Kidney (tissue), 14 donors: ENCODE measurements around the gene PLD1. TPM values are rescaled to one million over a fixed set of nuclear protein-coding genes. Genes with fewer than 3 reads are reported as not detected.

Experiments
- DNase-seq, 5 donors: peaks; one replicate each; pipeline ENCODE4 v3.0.0-alpha.2; 2013 to 2020
- FAIRE-seq: peaks from 2 replicates; lab custom pipeline; 2012; peaks lifted over from hg19 to GRCh38; lab: Jason Lieb, UNC
- H3K27ac ChIP-seq, 2 donors: one replicate each; pipeline ENCODE4 v1.7.0; 2013; ENCODE audit warnings: low read depth in 2 of 2, low read length in 2 of 2, inconsistent platforms in 1 of 2
- H3K27me3 ChIP-seq: one replicate; pipeline ENCODE4 v1.7.1; 2013; ENCODE audit warnings: low read length, inconsistent platforms; ENCODE audit not compliant: control insufficient read depth, insufficient read depth
- H3K36me3 ChIP-seq, 3 donors: one replicate each; pipeline versions ENCODE4 v1.7.0 to v1.7.1; 2013; ENCODE audit warnings: low read length in 3 of 3, control low read depth in 1 of 3, inconsistent platforms in 1 of 3; ENCODE audit not compliant: insufficient read depth in 3 of 3, control insufficient read depth in 2 of 3
- H3K4me1 ChIP-seq, 3 donors: one replicate each; pipeline versions ENCODE4 v1.7.0 to v1.7.1; 2013; ENCODE audit warnings: low read length in 3 of 3, inconsistent platforms in 1 of 3, low read depth in 1 of 3; ENCODE audit not compliant: control insufficient read depth in 2 of 3, insufficient read depth in 2 of 3
- H3K4me3 ChIP-seq, 3 donors: one replicate each; pipeline versions ENCODE4 v1.7.0 to v1.8.1; 2013; ENCODE audit warnings: low read length in 3 of 3, control low read depth in 1 of 3, inconsistent platforms in 1 of 3
- H3K9ac ChIP-seq, 3 donors: one replicate each; pipeline versions ENCODE4 v1.7.0 to v1.7.1; 2013; ENCODE audit warnings: low read length in 3 of 3, control low read depth in 1 of 3, inconsistent platforms in 1 of 3
- H3K9me3 ChIP-seq, 3 donors: one replicate each; pipeline versions ENCODE4 v1.7.0 to v1.7.1; 2013; ENCODE audit warnings: low read length in 3 of 3, control low read depth in 1 of 3, inconsistent platforms in 1 of 3; ENCODE audit not compliant: control insufficient read depth in 2 of 3, insufficient read depth in 1 of 3
- CTCF ChIP-seq: IDR thresholded peaks from 3 replicates; pipeline ENCODE4 v1.5.1; 2012; ENCODE audit warnings: mild to moderate bottlenecking, moderate library complexity, borderline replicate concordance; ENCODE audit not compliant: insufficient read depth; ENCODE audit errors: extremely low read depth
- intact Hi-C: fragments of 100-400 bp; cut with DNase I; formaldehyde crosslinking; loops from one replicate; pipeline ENCODE4 v1.11.1; 2022
- polyA plus RNA-seq: library from polyadenylated mRNA; stranded (reverse); fragments of 350-450 nt; fragmentation: Illumina TruSeq; extraction: RNeasy Lipid Tissue Mini Kit (QIAGEN cat#74804); gene quantifications from one replicate; pipeline ENCODE4 v1.2.3, GENCODE V29; 2014; ENCODE audit warnings: low read depth, low replicate concordance; ENCODE audit not compliant: insufficient read depth
- total RNA-seq: library from RNA; stranded (reverse); fragmentation: NEBNext Ultra II Directional; extraction: Animal tissue kit (Norgen Biotek cat#: 25700); gene quantifications from one replicate; pipeline ENCODE4 v1.2.1, GENCODE V29; 2021
- donor health status: control.
- donor health status: control.
- donor health status: control.
- donor health status: control.
- donor health status: control.
- donor health status: DM: yes; HTN: yes; CAD: no.
- donor health status: Normal renal cell carcinoma (clear cell type).

PLD1 gene
- total and polyA plus RNA-seq, 2 donors from 2014 or later, result 11.2 to 24.3 TPM

- intact Hi-C loops, result no loop called here
Observed at GRCh38 chr3:171586274-171586673, 224.0 kb downstream of the PLD1 start.

GRCh38 chr3:171585039-171585438 is 225.2 kb downstream of the PLD1 start:
- Histone ChIP-seq H3K4me3 (no peak overlapping the region), H3K9ac (no peak overlapping the region), H3K36me3 (no peaks in the 10 kb centered on the region), H3K4me1 (no peaks in the 10 kb centered on the region), H3K27me3 (no peaks in the 10 kb centered on the region), H3K27ac (no peak overlapping the region), H3K9me3 (peaks cover 0 to 3% (median 0%) of the 10 kb centered on the region in 3 donors)
- DNase-seq (no peak), FAIRE-seq (no peak)
- intact Hi-C loops, result no loop called here
- TF ChIP-seq CTCF, result no peak

More at GRCh38 chr3:171586274-171586673, 224.0 kb downstream of the PLD1 start:
- TF ChIP-seq CTCF, result no peak
- DNase-seq (no peak), FAIRE-seq (no peak)
- H3K27me3 ChIP-seq, result no peaks in the 10 kb centered on the region
- no peaks in the 10 kb centered on the region for H3K36me3 ChIP-seq
- H3K9ac ChIP-seq, result no peak overlapping the region
- peaks cover 0 to 3% (median 0%) of the 10 kb centered on the region in 3 donors for H3K9me3 ChIP-seq
- no peak overlapping the region for H3K27ac ChIP-seq
- no peak overlapping the region for H3K4me3 ChIP-seq
- H3K4me1 ChIP-seq, result no peaks in the 10 kb centered on the region

GRCh38 chr3:171584100-171584499 is 226.2 kb downstream of the PLD1 start:
- Histone ChIP-seq H3K27ac (no peak overlapping the region), H3K9ac (no peak overlapping the region), H3K36me3 (no peaks in the 10 kb centered on the region), H3K27me3 (no peaks in the 10 kb centered on the region), H3K4me1 (no peaks in the 10 kb centered on the region), H3K9me3 (peaks cover 0 to 3% (median 0%) of the 10 kb centered on the region in 3 donors), H3K4me3 (no peak overlapping the region)
- no peak for FAIRE-seq
- DNase-seq, result no peak
- no peak for TF ChIP-seq CTCF
- intact Hi-C loops, result no loop called here
